HUDEP-2 (cell line): Measurements from ENCODE around the gene KIF21B.
"Not testable (repeated sequence)": the region's sequence is repeated elsewhere in the genome, so short reads cannot be mapped to it uniquely, and the experiment has no call there.

Experiments
- DNase-seq, 76 experiments: peaks; one replicate each; lab custom pipeline; 2025; ENCODE audit not compliant: unreplicated experiment in 76 of 76; lab: John Stamatoyannopoulos, UW

KIF21B gene

DNA sequence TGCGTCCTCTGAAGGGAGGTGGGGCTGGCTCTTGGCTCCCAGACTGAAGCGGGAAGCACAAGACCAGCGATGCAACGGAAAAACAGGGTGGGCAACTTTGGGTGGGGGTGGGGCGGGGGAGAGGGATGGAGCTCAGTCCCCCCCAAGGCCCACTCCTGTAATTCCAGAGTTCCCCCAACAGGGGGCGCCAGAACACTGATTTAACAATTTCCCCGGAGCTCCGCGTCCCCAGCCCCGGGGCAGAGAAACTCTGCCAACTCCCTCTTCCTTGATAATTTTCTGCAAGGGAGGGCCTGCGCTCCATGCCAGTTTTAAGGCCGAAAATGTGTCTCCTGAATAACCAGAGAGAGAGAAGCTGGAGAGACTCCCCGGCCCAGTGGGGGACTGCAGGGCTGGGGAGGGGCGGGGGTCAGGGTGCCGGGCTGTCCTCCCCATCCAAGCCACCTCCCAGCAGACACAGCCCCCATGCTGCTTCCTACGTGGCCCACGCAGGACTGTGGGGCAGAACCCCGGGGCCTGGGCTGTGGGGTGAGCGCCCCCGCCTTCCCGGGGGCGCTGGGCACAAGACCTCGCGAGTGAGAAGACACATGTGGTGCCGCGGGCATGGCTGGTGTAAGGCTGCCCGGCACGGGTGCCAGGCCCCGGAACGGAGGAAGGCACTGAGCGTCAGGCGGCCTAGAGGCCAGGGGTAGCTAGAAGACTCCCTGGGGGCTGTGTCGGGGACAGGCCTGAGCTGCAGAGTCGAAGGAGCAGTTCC, 51.4 kb downstream of the KIF21B start:
- peak in 33 of 76 experiments; percentile 2 to 38 (median 19) for DNase-seq

DNA sequence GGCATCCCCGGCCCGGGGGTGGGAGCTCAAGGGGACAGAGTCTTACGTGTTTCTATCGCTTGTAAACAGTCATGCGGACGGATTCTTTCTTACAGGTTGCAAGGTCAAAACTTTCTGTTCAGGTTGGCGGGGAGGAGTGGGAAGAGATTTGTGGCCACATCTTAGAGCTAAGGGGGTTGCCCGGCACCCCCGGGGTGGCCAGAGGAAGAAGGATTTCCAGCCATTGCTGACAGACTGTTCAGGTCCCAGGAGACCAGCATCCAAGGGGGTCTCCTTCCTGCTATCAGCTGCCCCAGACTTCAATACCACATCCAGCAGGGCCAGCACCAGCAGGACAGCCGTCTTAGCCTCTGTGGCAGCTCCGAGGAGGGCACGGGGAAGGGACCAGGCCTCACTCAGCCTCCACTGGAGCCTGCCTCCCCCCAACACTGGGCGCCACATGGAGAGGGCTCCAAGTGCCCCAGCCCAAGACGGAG, 52.0 kb downstream of the KIF21B start:
- no peak for DNase-seq

DNA sequence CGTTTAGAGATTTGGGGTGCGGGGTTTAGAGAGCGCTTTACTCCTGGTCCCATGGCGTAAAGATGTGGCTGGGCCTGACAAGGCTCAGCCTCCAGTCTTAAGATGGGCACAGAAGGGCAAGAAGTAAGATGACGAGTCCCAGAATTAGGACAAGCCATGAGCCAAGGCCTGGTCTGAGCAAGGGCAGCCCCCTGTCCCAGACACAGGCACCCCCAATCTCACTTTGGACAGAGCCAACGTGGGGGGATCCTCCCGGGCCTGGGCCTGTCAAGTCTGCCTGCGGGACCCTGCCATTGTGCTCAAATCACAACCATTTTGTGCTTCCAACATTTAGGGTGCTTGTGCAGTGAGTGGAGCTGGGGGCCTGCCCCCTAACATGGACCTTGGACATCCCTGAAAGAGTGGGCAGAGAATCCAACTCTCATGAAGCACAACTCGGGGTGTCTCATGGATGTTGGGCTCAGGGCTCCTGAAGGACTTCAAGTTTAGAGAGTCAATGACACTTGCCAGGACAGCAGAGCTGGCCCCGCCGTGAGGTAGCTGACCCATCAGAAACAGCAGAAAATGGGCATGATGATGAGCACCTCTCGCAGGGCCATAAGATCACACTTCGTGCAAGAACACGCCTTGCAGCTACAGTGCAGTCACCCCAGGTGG, 52.6 kb downstream of the KIF21B start:
- DNase-seq, result no peak

DNA sequence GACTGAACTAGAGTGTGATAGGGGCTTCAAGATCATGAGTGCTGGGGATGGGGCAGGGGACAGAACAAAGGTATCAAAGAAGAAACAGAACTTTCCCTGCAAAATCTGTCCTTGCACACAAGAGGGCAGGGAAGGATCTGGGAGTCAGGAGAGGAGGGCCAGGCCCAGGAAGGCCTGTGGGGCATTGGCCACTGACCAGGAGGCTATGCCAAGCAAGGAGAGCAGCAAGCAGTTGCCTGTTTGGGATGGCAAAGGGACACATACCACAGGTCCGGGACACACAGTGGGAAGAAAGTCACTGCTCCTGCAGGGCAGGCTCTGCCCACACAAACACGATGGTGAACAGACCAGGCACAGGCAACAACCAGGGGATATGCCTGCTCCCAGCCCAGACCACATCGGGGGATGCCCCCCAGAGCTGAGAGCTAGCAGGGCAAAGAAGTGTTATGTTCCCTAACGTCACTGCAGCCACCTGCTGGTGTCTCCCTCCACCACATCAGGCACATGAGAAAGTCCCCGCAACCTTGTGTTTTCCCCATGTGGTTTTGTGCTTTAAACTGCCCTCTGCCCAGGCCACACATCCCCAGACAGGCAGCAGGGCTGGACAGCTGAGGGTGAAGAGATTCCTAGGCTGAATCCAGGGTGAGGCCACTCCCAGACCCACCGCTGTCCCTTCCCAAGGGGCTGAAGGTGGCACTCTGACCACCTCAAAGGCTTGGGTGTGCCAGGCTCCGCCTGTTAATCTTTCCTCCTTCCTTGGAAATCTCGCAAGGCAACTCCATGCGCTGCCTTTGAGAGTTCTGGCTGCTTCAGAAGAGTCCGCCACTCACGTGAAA, 53.6 kb downstream of the KIF21B start:
- no peak for DNase-seq

DNA sequence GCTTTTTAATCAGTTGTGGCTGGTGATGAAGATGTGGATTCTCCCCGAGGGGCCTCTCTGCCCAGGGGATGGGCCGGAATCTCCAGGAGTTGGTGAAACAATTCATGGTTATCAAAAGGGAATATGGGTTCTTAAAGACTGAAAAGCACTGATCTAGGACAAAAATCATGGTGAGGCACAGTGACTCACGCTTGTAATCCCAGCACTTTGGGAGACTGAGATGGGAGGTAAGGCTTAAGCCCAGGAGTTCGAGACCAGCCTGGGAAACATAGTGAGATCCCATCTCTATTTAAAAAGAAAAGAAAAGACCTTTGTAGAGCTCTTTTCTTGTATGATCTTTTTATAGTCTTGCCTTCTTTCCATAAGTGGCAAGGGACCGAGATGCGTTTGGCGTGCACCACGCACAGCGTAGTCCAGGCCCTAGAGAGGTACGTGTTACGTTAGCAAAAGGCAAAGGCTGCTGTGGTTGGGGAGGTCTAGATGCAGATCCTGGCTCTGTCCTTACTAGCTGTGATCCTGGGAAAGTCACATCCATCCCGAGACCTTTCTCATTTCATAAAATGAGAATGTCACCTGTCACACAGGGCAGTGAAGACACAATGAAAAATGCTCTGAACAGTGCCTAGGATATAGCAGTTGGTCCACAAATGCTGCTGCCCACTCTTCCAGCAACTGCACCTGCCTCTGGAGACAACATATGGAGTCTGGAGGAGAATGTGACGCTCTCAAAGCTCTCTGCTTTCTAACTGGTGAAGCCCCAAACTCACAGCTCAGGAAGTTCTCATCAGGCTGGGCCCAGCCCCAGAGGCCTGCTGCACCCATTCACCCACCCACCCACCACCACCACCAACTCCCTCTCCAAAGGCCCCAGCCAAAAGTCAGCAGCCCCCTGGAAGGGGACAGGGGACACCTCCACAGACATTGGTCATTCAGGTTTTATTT, 54.8 kb downstream of the KIF21B start:
- no peak for DNase-seq

DNA sequence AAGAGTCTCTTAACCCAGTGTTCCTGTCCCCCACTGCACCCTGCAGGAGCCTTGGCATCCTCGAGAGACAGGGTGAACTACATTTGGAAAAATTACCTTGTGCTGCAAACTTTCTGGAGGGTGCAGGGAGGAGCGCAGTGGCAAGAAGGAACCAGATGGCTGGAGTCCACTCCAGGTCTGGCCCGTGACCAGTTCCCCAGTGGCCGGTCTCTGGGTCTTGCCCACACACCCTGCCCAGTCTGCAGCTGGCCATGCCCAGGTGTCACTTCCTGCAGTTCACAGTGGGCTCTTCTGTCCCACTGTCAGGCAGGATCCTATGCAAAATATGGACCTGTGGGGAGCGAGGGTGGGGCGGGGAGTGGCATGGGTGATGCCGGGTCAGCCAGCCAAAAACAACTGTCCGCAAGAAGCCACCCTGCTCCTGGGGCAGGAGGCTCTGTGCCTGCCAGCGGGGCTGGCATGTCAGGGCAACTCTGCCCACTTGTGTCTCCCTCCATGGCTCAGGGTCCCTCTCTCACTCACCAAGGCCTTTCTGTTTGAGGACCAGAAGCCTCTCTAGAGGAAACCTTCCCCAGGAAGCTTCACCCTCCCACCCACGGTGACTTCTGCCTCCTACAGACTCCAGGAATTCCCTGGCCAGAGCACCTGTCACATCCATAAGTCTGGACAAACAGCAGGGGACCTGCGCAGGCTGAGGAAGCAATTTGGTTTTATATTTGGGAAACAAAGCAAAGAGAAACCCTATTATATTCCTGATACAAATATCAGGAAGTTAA, 55.6 kb downstream of the KIF21B start:
- DNase-seq, result no peak

DNA sequence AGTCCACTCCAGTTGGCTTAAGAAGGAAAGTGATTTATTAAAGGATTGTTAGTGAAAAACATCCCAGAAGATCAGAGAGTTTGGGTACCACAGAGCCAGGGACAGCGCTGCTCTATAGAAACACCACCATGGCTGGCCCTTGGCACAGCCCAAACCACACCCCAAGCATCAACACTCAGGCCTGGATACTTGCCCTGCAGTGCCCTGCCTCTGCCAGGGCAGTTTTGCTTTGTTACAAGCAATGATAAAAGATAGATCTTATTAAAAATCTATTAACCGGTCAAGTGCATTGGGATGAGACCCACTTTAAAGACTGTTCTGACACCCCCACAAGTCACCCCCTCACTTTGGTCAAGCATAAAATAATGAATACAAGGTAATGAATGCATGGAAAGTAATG, 56.6 kb downstream of the KIF21B start:
- no peak for DNase-seq

DNA sequence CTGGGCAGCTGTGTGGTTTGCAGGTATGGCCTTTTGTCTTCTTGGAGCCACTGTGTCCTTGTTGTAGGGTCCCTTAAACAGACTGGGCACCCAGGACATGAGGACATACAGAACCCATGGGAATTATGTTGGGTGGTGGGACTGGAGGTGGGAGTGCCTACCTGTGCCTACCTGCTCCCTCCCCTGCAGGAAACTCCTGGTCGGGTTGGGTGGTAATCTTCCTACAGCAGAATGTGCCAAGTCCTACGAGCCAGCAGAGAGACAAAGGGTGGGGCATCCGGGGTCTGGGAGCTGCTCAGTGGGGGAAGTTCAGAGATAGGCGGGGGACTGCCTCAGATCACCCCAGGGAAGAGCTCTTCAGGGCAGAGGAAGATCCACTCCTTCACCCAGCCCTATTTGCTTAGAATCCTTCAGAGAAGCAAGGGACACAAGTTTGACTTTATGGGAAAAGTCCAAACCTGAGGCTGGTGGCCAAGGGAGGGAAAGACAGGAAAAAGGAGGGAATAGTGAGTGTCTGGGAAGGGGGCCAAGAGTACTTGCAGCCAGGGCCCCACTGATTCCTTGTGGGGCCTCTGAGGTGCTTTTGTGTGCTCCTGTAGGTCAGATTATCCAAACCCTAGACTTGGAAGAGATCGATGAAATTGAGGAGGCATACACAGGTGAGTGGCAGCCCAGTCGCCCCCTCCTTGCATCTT, 58.3 kb downstream of the KIF21B start:
- no peak for DNase-seq

DNA sequence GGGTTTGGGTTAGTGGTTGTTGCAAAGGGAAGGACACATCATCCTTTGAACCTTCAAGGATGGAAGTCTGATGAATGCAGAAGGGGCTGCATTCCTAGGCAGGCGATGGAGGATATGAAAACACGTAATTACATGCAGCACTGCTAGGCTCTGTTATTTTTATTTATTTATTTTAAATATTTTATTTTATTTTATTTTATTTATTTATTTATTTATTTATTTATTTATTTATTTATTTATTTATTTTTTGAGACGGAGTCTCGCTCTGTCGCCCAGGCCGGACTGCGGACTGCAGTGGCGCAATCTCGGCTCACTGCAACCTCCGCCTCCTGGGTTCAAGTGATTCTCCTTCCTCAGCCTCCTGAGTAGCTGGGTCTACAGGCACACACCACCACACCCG, 59.6 kb downstream of the KIF21B start:
- not testable (repeated sequence) for DNase-seq

DNA sequence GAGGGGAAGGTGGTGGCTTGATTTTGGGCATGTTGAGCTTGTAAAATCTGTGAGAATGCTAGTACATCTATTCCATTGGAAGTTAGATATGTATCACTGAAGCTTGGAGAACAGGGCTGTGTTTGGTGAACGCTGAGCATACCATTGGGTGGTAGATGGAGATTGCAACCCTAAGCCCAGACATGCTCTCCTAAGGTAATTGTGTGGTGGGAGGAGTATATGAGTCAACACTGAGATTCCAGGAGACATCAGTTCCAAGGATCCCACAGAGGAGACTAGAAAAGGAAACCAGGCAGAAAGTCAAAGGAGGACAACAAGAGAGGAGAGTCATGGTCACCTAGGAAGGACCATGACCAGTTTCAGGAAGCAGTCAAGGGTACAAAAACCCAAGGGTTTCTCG, 60.4 kb downstream of the KIF21B start:
- no peak for DNase-seq

DNA sequence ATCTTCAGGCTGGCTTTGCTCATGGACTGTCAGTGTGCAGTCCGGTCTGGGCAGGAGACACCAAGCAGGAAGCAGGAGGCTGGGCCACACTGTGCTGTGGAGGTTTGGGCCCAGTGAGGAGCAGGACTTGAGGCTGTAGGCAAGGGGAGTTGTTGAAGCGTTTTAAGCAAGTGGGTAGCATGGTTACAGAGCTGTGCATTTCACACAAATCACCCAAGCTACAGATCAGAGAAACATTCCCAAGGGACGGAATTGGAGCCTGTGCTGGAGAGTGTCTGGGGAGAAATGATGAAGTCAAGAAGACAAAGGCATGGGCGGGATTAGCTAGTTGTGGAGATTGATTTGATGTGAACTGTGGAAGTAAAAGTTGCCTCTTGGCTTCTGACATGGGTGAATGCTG, 60.9 kb downstream of the KIF21B start:
- DNase-seq, result no peak

DNA sequence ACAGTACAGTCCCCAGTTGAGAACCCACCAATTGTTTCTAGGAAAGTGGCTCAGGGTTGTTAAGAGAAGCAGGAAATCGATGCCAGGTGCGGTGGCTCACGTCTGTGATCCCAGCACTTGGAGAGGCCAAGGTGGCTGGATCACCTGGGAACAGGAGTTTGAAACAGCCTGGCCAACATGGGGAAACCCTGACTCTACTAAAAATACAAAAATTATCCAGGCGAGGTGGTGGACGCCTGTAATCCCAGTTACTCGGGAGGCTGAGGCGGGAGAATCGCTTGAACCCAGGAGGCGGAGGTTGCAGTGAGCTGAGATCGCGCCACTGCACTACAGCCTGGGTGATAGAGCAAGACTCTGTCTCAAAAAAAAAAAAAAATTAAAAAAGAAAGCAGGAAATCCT, 61.4 kb downstream of the KIF21B start:
- not testable (repeated sequence) for DNase-seq

DNA sequence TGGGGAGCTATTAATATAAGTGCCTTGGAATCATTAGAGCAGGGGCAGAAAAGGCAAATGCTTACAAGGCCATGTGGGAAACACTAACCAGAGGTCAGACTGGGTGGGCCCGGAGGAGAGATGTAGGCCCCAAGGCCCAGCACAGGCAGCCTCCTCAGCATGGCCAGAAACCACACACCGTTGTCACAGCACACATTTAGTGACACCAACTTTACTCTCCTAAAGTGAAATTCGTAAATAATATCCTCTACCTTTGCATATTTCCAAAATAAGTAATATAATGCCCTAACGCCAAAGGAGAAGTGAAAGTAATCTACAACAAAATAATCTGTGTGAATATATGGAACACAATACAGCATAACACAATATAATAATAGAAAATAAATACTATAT, 62.6 kb downstream of the KIF21B start:
- no peak for DNase-seq

DNA sequence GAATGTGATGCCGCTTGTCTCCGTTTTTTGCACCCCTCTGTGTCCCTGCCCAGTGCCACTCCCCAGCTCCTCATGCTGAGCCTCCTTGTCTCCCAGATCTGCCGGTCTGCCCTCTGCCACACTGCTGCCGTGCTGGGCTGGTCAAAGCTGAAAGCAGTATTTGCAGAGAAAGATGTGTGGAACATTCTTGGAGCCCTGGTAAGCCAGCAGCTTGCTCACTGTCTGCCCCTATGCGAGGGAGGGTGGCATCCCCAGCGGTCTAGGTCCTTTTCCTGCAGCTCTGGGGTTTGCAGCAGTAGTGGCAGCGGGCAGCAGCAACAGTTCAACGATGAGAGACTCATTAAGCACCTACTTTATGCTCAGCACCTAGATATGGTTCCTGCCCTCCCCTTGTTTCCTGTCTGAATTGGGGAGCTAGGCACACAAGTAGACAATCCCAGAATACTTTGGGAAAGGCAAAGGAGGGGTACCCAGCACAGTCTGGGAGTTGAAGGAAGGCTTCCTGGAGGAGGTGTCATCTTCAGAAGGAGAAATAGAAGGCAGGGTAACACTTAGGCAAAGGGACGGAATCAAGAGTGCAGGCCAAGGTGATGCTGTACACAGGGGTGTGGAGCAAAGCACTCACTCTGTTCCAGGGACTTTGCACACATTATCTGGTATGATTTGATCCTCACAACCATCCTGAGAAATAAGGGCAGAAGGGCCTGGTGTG, 63.1 kb downstream of the KIF21B start:
- DNase-seq, result no peak

DNA sequence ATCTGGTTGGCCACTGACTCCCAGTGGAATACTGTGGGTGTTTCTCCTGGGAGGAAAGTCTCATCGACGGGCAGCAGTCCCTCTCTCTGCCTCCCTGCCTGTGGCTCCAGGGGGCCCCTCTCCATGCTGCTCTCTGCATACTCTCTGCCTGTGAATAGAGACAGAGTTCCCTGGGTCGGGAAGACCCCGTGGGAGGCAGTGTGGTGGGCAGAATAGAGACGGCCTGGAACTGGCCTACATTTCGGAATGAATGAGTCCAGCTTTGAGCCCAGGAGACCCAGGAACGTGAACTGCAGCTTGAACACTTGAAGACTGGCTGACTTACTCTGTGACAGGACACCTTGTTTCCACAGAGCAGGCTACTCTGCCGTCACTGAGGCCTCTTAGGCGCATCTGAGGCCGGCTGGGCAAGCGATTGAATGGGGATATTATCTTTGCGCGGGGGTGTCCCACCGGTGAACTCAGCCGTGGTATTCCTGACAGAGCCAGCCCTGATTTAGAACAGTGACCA, 64.0 kb downstream of the KIF21B start:
- peak in 1 of 76 experiments; percentile 5 for DNase-seq

DNA sequence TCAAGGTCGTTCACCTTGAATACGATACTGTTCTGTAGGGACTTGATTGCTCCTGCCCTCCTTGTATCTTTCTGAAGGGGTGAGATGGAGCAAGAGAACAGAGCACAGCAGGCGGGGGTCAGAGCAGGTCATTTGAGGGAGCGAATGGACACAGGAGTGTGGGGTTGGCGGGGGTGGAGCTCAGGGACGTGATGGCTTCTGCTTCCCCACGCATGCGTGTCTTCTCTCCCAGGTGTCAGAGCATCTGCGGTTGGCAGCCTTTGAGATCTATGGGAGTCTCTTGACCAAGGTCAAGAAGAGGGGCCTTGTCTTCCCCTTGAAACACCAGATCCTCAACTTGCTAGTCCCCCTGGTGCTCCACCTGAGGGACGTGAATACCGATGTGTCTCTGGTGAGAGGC, 64.9 kb downstream of the KIF21B start:
- DNase-seq, result no peak

DNA sequence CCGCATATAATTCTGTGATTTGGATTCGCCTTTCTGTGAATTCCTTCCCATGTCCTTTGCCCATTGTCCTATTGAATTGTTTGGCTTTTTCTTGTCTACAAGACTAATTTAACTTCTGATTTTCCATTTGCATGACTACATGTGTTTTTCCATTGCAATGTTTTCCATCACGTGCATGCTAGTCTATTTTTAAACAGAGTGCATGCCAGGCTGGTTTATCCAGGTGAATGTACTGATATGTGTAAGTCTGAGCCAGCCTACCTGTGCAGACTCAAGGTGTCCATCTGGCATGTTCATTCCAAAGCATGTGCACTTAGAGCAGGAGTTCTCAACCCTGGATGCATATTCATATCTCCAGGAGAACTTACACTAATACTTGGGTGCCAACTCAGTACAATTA, 69.1 kb downstream of the KIF21B start:
- no peak for DNase-seq

DNA sequence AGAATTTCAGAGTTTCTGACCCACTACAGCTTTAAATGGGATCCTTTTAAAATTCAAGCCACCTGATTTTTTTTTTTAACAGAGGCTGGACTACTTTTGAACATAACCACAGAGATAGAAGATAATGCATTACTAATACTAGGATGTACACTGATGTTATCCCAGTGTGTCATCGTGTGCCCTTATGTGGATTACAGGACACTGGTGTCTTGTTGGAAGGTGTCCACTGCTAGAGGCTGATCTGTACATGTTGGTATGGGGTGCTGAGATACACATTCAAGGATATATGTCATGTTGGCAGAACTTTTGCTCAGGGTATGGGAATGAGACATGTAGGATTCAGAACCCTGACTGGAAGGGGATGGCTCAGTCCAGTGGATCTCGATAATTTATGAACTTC, 72.5 kb downstream of the KIF21B start:
- DNase-seq, result no peak
